ENCODE results near the gene PIGC. TPM values are rescaled to one million over a fixed set of nuclear protein-coding genes. Genes with fewer than 3 reads are reported as not detected.

PIGC gene
- total RNA-seq, 1 experiment from 2014 or later: 16.2 TPM

DNA sequence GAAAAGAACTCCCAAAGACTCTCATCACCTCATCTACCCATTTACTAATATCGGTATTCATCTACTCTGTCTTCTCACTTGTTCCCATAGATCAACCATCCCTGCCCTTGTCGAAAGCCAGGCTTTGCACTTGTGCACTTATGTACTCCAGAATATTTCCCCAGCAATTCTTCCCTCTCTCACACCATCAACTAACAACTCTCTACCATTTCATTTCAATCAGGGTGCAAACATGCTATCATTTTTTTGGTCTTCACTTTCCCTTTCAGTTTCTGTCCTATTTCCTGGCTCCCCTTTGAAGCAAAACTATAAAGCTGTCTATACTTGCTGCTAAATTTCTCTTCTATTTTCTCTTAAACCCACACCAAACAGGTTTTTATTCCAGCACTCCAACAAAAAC is 16.7 kb downstream of the PIGC start (continued):
- TF ChIP-seq, protein P1, sequence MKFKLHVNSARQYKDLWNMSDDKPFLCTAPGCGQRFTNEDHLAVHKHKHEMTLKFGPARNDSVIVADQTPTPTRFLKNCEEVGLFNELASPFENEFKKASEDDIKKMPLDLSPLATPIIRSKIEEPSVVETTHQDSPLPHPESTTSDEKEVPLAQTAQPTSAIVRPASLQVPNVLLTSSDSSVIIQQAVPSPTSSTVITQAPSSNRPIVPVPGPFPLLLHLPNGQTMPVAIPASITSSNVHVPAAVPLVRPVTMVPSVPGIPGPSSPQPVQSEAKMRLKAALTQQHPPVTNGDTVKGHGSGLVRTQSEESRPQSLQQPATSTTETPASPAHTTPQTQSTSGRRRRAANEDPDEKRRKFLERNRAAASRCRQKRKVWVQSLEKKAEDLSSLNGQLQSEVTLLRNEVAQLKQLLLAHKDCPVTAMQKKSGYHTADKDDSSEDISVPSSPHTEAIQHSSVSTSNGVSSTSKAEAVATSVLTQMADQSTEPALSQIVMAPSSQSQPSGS (CRISPR knock-in tag; IDR thresholded peaks at IDR 0.05; ENCODE audit: borderline replicate concordance, low read depth): no peak
- TF ChIP-seq, protein P2, sequence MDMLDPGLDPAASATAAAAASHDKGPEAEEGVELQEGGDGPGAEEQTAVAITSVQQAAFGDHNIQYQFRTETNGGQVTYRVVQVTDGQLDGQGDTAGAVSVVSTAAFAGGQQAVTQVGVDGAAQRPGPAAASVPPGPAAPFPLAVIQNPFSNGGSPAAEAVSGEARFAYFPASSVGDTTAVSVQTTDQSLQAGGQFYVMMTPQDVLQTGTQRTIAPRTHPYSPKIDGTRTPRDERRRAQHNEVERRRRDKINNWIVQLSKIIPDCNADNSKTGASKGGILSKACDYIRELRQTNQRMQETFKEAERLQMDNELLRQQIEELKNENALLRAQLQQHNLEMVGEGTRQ (CRISPR knock-in tag; IDR thresholded peaks at IDR 0.05): no peak
- TF ChIP-seq, protein P3, sequence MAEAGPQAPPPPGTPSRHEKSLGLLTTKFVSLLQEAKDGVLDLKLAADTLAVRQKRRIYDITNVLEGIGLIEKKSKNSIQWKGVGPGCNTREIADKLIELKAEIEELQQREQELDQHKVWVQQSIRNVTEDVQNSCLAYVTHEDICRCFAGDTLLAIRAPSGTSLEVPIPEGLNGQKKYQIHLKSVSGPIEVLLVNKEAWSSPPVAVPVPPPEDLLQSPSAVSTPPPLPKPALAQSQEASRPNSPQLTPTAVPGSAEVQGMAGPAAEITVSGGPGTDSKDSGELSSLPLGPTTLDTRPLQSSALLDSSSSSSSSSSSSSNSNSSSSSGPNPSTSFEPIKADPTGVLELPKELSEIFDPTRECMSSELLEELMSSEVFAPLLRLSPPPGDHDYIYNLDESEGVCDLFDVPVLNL (CRISPR knock-in tag; IDR thresholded peaks at IDR 0.05; ENCODE audit: borderline replicate concordance, low read depth): no peak
- no peak for TF ChIP-seq TCF7 (CRISPR knock-in tag; IDR thresholded peaks at IDR 0.05; ENCODE audit: low read depth)
- TF ChIP-seq ATF1 (CRISPR knock-in tag; IDR thresholded peaks at IDR 0.05): no peak
- TF ChIP-seq ZNF138 (CRISPR knock-in tag; conservative IDR thresholded peaks at IDR 0.05): no peak
- TF ChIP-seq GABPB1 (CRISPR knock-in tag; IDR thresholded peaks at IDR 0.05): no peak
- no peak for TF ChIP-seq ZNF219 (CRISPR knock-in tag; IDR thresholded peaks at IDR 0.05; ENCODE audit: borderline replicate concordance)

DNA sequence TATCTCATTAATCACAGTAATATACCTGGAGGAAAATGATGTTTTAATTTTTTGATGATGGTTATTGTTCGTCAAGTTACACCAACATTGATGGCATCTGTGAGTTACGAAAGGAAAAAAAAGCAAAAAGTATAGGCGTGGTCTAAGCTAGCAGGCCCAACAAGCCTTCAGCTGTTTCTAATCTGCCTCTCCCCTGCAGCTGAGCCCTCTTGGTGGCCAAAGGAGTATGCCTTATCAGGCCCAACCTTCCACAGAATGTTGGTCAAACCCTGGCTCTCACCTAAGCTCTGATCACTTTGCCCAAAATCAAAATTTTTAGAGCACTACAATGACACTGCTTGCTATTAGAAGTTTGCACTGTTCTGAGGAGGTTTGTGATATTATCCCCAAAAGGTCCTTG is 18.5 kb downstream of the PIGC start:
- DNase-seq (ENCODE audit: low spot score) (no peak), ATAC-seq (no peak)
- POLR2A ChIA-PET: no interaction called here
- TF ChIP-seq, protein P4, sequence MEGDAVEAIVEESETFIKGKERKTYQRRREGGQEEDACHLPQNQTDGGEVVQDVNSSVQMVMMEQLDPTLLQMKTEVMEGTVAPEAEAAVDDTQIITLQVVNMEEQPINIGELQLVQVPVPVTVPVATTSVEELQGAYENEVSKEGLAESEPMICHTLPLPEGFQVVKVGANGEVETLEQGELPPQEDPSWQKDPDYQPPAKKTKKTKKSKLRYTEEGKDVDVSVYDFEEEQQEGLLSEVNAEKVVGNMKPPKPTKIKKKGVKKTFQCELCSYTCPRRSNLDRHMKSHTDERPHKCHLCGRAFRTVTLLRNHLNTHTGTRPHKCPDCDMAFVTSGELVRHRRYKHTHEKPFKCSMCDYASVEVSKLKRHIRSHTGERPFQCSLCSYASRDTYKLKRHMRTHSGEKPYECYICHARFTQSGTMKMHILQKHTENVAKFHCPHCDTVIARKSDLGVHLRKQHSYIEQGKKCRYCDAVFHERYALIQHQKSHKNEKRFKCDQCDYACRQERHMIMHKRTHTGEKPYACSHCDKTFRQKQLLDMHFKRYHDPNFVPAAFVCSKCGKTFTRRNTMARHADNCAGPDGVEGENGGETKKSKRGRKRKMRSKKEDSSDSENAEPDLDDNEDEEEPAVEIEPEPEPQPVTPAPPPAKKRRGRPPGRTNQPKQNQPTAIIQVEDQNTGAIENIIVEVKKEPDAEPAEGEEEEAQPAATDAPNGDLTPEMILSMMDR (IDR thresholded peaks at IDR 0.05): no peak
- no peak for TF ChIP-seq PRRX2 (CRISPR knock-in tag; IDR thresholded peaks at IDR 0.05)
- TF ChIP-seq, protein P5, sequence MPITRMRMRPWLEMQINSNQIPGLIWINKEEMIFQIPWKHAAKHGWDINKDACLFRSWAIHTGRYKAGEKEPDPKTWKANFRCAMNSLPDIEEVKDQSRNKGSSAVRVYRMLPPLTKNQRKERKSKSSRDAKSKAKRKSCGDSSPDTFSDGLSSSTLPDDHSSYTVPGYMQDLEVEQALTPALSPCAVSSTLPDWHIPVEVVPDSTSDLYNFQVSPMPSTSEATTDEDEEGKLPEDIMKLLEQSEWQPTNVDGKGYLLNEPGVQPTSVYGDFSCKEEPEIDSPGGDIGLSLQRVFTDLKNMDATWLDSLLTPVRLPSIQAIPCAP (CRISPR knock-in tag; IDR thresholded peaks at IDR 0.05): no peak
- TF ChIP-seq, protein P6, sequence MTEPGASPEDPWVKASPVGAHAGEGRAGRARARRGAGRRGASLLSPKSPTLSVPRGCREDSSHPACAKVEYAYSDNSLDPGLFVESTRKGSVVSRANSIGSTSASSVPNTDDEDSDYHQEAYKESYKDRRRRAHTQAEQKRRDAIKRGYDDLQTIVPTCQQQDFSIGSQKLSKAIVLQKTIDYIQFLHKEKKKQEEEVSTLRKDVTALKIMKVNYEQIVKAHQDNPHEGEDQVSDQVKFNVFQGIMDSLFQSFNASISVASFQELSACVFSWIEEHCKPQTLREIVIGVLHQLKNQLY (CRISPR knock-in tag; IDR thresholded peaks at IDR 0.05): no peak
- no peak for TF ChIP-seq ZNF317 (CRISPR knock-in tag; IDR thresholded peaks at IDR 0.05; ENCODE audit: borderline replicate concordance, low read depth)
- TF ChIP-seq, protein P7, sequence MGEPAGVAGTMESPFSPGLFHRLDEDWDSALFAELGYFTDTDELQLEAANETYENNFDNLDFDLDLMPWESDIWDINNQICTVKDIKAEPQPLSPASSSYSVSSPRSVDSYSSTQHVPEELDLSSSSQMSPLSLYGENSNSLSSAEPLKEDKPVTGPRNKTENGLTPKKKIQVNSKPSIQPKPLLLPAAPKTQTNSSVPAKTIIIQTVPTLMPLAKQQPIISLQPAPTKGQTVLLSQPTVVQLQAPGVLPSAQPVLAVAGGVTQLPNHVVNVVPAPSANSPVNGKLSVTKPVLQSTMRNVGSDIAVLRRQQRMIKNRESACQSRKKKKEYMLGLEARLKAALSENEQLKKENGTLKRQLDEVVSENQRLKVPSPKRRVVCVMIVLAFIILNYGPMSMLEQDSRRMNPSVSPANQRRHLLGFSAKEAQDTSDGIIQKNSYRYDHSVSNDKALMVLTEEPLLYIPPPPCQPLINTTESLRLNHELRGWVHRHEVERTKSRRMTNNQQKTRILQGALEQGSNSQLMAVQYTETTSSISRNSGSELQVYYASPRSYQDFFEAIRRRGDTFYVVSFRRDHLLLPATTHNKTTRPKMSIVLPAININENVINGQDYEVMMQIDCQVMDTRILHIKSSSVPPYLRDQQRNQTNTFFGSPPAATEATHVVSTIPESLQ (CRISPR knock-in tag; IDR thresholded peaks at IDR 0.05): no peak
- no peak for TF ChIP-seq ZNF671 (CRISPR knock-in tag; IDR thresholded peaks at IDR 0.05)
- TF ChIP-seq HMGA2 (CRISPR knock-in tag; IDR thresholded peaks at IDR 0.05): no peak
- TF ChIP-seq, protein P8, sequence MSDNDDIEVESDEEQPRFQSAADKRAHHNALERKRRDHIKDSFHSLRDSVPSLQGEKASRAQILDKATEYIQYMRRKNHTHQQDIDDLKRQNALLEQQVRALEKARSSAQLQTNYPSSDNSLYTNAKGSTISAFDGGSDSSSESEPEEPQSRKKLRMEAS (CRISPR knock-in tag; IDR thresholded peaks at IDR 0.05): no peak
- no peak for TF ChIP-seq ZNF219 (CRISPR knock-in tag; IDR thresholded peaks at IDR 0.05; ENCODE audit: borderline replicate concordance)
- no peak for TF ChIP-seq CREB1 (CRISPR knock-in tag; IDR thresholded peaks at IDR 0.05)
- TF ChIP-seq ZBTB21 (CRISPR knock-in tag; IDR thresholded peaks at IDR 0.05; ENCODE audit: borderline replicate concordance): no peak
- Mint-ChIP-seq H3K9me3 (no peaks in the 10 kb centered on the region), H3K4me1 (peaks cover 23% of the 10 kb centered on the region), H3K4me3 (no peak overlapping the region), H3K36me3 (no peaks in the 10 kb centered on the region), H3K27me3 (ENCODE audit: low read depth) (no peaks in the 10 kb centered on the region), H3K27ac (no peak overlapping the region)
- CTCF ChIA-PET: interaction anchor here (1.3 to 1.6 kb wide), 2 partner anchors 24 to 423 kb away, joined by 3 read pairs; no protein-coding TSS in a partner anchor
